ENCODE measurements around the gene C2CD2. TPM values are rescaled to one million over a fixed set of nuclear protein-coding genes. Genes with fewer than 3 reads are reported as not detected.

C2CD2 gene
- total RNA-seq, 1 donor from 2014 or later = 45.0 TPM

DNA sequence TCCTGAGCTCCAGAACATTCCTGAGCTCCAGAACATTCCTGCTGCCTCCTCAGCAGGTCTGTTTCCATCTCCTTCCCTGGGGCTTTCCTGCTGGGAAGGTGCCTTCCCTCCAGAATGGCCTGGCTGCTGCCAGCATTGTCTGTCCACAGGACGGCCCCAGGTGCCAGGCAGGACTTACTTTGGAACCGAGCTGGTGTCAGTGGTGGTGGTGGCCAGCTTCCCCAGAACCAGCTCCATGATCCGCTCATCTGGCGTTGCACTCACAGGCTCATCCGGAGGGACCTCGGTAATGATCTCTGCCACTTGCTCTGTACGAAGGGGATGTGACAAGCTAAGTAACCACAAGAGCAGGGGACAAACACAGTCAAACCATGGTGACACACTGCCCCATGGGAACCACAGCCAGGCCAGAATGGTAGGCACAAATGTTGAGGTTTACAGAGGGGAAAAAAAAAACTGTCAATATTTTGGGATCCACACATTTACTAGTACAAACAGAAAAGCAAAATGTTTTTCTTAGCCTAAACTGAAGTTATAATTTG, 116.0 kb downstream of the C2CD2 start:
- TF ChIP-seq, protein P1, sequence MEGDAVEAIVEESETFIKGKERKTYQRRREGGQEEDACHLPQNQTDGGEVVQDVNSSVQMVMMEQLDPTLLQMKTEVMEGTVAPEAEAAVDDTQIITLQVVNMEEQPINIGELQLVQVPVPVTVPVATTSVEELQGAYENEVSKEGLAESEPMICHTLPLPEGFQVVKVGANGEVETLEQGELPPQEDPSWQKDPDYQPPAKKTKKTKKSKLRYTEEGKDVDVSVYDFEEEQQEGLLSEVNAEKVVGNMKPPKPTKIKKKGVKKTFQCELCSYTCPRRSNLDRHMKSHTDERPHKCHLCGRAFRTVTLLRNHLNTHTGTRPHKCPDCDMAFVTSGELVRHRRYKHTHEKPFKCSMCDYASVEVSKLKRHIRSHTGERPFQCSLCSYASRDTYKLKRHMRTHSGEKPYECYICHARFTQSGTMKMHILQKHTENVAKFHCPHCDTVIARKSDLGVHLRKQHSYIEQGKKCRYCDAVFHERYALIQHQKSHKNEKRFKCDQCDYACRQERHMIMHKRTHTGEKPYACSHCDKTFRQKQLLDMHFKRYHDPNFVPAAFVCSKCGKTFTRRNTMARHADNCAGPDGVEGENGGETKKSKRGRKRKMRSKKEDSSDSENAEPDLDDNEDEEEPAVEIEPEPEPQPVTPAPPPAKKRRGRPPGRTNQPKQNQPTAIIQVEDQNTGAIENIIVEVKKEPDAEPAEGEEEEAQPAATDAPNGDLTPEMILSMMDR (IDR thresholded peaks at IDR 0.05) = no peak

DNA sequence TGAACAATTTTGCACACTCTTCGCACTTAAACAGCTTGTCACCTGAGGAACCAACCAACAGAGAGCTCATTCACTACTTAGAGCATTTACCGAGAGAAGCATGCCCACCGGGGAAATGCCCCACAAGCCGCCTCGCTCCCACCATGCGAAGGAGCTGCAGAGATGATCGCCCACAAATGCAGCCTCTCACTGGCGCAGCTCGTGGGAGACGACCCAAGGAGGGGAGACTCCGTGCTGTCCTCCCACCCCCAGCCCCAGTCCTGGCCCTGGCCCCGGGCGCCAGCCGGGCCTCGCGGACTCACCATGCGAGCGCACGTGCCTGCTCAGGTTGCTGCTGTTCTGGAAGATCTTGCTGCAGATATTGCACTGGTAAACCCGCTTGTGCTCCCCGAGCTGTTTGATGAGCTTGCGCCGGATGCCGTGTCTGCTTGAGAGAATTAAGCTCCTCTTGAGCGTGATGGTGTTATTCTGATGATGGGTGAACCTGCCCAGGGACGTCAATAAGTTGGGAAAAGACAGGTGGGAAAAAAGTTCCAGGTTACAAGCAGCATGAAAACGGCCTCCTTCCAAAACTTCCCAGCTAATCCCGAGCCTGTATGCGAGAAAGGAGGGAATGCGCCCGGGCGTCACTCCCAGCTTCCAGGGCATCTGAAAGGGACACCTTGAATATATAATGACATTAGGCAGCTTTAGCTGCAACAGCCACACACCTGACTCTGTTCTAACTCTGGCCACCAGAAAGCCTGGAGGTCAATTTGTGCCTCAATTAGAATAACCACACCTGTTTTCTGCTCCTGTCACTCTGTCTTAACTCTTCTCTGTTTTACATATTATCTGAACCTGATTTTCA, 117.4 kb downstream of the C2CD2 start:
- H3K4me1 ChIP-seq = no peaks in the 10 kb centered on the region
- no peak overlapping the region for H3K4me3 ChIP-seq
- intact Hi-C loops (cut with DNase I) = no loop called here
- no peak overlapping the region for H3K27ac ChIP-seq
- peaks cover 17 to 30% of the 10 kb centered on the region in 2 donors for H3K36me3 ChIP-seq
- peaks cover 0 to 7% of the 10 kb centered on the region in 2 donors for H3K9me3 ChIP-seq
- no peaks in the 10 kb centered on the region for H3K27me3 ChIP-seq
- DNase-seq (ENCODE audit: low spot score in 2 of 2) = peak in 1 of 2 donors; percentile 52
- TF ChIP-seq, protein P1 (IDR thresholded peaks at IDR 0.05) = no peak

More for the DNA sequence above, 116.0 kb downstream of the C2CD2 start:
- DNase-seq (ENCODE audit: low spot score in 2 of 2) = peak in 1 of 2 donors; percentile 9
- peaks cover 17 to 30% of the 10 kb centered on the region in 2 donors for H3K36me3 ChIP-seq
- H3K4me1 ChIP-seq = no peaks in the 10 kb centered on the region
- intact Hi-C loops (cut with DNase I) = no loop called here
- H3K27ac ChIP-seq = no peak overlapping the region
- peaks cover 0 to 8% of the 10 kb centered on the region in 2 donors for H3K9me3 ChIP-seq
- H3K27me3 ChIP-seq = no peaks in the 10 kb centered on the region
- H3K4me3 ChIP-seq = no peak overlapping the region

- H3K4me3 ChIP-seq = no peak overlapping the region
- no peaks in the 10 kb centered on the region for H3K27me3 ChIP-seq
- peak in 1 of 2 donors; percentile 50 for DNase-seq (ENCODE audit: low spot score in 2 of 2)
- H3K27ac ChIP-seq = no peak overlapping the region
- H3K4me1 ChIP-seq = no peaks in the 10 kb centered on the region
- H3K9me3 ChIP-seq = peaks cover 0 to under 1% of the 10 kb centered on the region in 2 donors
- intact Hi-C loops (cut with DNase I) = no loop called here
- peaks cover 17 to 26% of the 10 kb centered on the region in 2 donors for H3K36me3 ChIP-seq
- TF ChIP-seq, protein P1 (IDR thresholded peaks at IDR 0.05) = no peak
Observed at GRCh38 chr21:41835711-41836154, 118.1 kb downstream of the C2CD2 start.

Other genes with a start within 250 kb of the C2CD2 start
- gene RIPK4, start 187.0 kb downstream of the C2CD2 start, total RNA-seq = 6.4 TPM
- 20.5 TPM for gene PRDM15, start 74.7 kb downstream of the C2CD2 start, total RNA-seq
- gene ZBTB21, start 56.3 kb upstream of the C2CD2 start, total RNA-seq = 11.1 TPM
- not detected for gene UMODL1, start 117.3 kb upstream of the C2CD2 start, total RNA-seq

Data from ascending aorta (tissue), 2 donors.